GM18508 (cell line): ENCODE measurements around the gene KCNAB2.
"Not testable (repeated sequence)": the region's sequence is repeated elsewhere in the genome, so short reads cannot be mapped to it uniquely, and the experiment has no call there.

Source experiments
- ATAC-seq: cut with Tn5 transposase; IDR thresholded peaks from one replicate; pipeline ENCODE4 v1.9.1; 2021; ENCODE audit warnings: moderate number of reproducible peaks; ENCODE audit not compliant: insufficient read depth, unreplicated experiment

Gene KCNAB2

DNA sequence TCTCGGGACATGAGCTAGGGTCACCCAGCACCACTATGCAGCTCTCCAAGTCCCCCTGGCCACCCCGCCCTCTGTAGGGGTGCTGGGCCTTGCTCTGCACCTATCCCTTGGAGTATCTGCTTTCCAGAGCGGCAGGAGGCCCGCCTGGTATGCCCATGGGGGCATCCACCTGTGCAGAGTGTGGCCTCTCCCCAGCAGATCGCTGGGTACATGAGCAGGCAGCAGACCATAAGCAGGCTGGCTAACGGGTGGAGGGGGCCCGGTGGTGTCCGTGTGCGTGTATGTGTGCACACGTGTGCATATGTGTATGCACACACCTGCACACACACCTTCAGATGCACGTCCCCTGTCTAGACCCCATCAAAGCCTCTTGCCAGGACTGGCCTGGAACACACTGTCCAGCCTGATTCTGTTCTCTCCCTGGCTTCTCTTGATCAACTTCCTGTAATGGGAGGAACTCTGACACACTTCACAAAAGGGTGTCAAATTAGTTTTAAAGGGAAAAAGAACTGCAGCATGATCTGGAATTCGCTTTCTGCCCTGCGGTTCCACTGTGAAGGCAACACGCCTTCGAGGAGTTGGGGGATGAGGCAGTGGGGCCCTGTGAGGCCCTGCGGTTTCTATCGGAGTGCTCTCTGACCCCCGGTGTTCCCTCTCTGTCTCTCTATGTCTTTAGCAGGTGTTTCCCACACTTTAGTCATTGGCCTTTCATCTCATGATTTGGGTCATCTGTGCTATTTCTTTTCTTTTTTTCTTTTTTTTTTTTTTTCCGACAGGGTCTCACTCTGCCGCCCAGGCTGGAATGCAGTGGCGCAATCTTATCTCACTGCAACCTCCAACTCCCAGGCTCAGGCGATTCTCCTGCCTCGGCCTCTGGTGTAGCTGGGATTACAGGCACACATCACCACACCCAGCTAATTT is 36.3 kb upstream of the KCNAB2 start:
- no peak for ATAC-seq

- no peak for ATAC-seq
These were observed 35.1 kb upstream of the KCNAB2 start for GRCh38 chr1:6010554-6010953.

GRCh38 chr1:6011161-6011945 is 34.3 kb upstream of the KCNAB2 start:
- ATAC-seq: no peak

DNA sequence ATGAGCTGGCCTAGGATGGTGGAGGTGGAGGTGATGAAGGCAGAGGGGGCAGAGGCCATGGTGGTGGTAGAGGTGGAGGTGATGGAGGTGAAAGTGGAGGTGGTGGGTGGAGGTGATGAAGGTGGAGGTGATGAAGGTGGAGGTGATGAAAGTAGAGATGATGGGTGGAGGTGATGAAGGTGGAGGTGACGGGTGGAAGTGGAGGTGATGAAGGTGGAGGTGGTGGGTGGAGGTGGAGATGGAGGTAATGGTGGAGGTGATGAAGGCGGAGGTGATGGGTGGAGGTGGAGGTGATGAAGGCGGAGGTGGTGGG is 33.8 kb upstream of the KCNAB2 start:
- ATAC-seq: no peak

DNA sequence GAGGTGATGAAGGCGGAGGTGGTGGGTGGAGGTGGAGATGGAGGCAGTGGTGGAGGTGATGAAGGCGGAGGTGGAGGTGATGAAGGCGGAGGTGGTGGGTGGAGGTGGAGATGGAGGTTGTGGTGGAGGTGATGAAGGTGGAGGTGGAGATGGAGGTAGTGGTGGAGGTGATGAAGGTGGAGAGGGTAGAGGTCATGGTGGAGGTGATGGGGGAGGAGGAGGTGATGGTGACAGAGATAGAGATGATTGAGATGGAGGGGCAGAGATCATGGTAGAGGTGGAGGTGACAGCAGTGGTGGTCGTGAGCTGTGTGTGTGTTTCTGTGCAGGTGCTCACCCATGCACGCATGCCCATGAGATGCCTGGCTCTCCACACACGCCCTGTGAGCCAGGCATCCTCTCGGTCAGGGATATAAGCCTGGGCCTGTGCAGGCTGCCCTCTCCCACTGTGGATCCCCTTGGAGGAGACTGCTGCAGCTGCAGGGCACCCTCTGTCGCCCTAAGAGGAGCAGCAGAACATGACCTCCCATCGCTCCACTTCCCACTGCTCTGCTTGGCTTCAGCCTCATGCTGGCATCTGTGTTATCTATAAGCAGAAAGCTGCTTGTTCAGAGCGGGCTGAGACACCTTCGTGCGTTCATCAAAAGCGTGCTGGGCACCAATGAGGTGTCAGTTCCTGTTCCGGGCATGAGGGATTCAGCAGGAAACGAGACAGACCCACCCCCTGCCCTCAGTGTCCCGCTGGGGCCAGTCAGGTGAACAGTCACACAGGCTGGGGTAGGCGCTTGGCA is 33.0 kb upstream of the KCNAB2 start:
- no peak for ATAC-seq

GRCh38 chr1:6013491-6013890 is 32.2 kb upstream of the KCNAB2 start:
- ATAC-seq: no peak

- ATAC-seq: no peak
These were observed 31.3 kb upstream of the KCNAB2 start for GRCh38 chr1:6014130-6014999.

- ATAC-seq: no peak
These were observed 29.4 kb upstream of the KCNAB2 start for GRCh38 chr1:6016191-6016865.

GRCh38 chr1:6017654-6018053 is 28.0 kb upstream of the KCNAB2 start:
- not testable (repeated sequence) for ATAC-seq

- ATAC-seq: no peak
These were observed 26.4 kb upstream of the KCNAB2 start for GRCh38 chr1:6019166-6019845.

- ATAC-seq: no peak
These were observed 23.5 kb upstream of the KCNAB2 start for GRCh38 chr1:6022193-6022592.

DNA sequence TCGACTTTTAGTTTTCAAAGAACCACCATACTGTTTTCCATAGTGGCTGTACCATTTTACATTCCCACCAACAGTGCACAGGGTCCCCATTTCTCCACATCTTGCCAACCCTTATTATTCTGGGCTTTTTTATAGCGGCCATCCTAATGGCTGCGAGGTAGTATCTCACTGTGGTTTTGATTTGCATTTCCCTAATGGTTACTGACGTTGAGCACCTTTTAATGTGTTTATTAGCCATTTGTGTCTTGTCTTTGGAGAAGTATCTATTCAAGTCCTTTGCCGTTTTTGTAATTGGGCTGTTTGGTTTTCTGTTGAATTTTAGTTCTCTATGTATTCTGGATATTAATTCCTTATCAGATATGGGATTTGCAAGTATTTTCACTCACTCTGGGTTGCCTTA is 22.3 kb upstream of the KCNAB2 start:
- ATAC-seq: no peak

- ATAC-seq: no peak
These were observed 21.3 kb upstream of the KCNAB2 start for GRCh38 chr1:6024376-6024775.

- ATAC-seq: no peak
These were observed 20.2 kb upstream of the KCNAB2 start for GRCh38 chr1:6025269-6026094.

GRCh38 chr1:6026095-6026809 is 19.4 kb upstream of the KCNAB2 start:
- peak; percentile 47 for ATAC-seq

- ATAC-seq: no peak
These were observed 18.1 kb upstream of the KCNAB2 start for GRCh38 chr1:6027591-6027990.
